ENCODE measurements around the gene C5orf58. TPM values are rescaled to one million over a fixed set of nuclear protein-coding genes. Genes with fewer than 3 reads are reported as not detected.

The C5orf58 gene
- total RNA-seq, 6 experiments from 2014 or later, result not detected

DNA sequence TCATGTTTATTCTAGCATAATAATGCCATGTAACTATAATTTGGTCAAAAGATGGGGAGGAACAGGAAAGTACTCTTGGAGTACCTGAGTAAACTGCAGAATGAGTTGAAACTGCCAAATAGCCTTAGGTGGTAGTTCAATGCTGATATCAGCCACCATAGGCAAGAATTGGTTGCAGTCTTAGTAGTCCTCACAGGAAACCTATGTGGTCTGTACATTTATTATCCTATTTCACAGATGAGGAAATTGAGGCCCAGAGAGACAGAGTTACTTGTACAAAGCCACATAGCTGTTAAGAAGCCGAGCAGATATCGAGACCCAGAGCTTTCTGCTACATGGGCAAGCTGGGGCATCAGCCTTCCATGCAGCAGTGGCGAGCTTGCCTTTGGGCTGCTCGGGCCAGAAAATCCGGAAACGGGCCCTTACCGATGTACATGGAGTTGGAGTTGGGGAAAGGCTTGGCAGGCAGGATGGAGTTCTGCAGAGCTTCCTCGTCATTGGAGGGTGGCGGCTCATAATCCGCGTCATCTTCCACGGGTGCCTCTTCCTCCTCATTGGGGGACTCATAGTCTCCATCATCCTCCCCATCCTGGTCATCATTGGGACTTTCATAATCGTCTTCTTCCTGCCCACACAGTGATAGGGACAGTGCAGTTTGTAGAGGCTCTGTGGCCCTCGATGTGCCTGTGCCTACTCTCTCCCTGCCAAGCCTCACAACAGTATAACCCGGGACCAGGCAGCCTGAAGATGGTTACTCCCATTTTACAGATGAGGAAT lies 37.7 kb downstream of the C5orf58 start:
- no peak for DNase-seq
- H3K9me3 Mint-ChIP-seq, result no peaks in the 10 kb centered on the region
- no peaks in the 10 kb centered on the region for H3K4me1 Mint-ChIP-seq (ENCODE audit: low read depth)
- H3K27ac Mint-ChIP-seq, result no peak overlapping the region
- peaks cover 8% of the 10 kb centered on the region for H3K27me3 Mint-ChIP-seq (ENCODE audit: insufficient read depth)
- TF ChIP-seq CTCF (IDR thresholded peaks at IDR 0.05), result no peak
- no peaks in the 10 kb centered on the region for H3K36me3 Mint-ChIP-seq (ENCODE audit: low read depth)
- H3K4me3 Mint-ChIP-seq, result no peak overlapping the region

GRCh38 chr5:170273968-170274710 lies 41.4 kb downstream of the C5orf58 start:
- no peak for DNase-seq
- no peak overlapping the region for H3K4me3 Mint-ChIP-seq
- no peak for TF ChIP-seq CTCF (IDR thresholded peaks at IDR 0.05)
- no peaks in the 10 kb centered on the region for H3K4me1 Mint-ChIP-seq (ENCODE audit: low read depth)
- peaks cover 8% of the 10 kb centered on the region for H3K27me3 Mint-ChIP-seq (ENCODE audit: insufficient read depth)
- no peak overlapping the region for H3K27ac Mint-ChIP-seq
- no peaks in the 10 kb centered on the region for H3K36me3 Mint-ChIP-seq (ENCODE audit: low read depth)
- H3K9me3 Mint-ChIP-seq, result no peaks in the 10 kb centered on the region; the same call in 1 of the 2 replicates

DNA sequence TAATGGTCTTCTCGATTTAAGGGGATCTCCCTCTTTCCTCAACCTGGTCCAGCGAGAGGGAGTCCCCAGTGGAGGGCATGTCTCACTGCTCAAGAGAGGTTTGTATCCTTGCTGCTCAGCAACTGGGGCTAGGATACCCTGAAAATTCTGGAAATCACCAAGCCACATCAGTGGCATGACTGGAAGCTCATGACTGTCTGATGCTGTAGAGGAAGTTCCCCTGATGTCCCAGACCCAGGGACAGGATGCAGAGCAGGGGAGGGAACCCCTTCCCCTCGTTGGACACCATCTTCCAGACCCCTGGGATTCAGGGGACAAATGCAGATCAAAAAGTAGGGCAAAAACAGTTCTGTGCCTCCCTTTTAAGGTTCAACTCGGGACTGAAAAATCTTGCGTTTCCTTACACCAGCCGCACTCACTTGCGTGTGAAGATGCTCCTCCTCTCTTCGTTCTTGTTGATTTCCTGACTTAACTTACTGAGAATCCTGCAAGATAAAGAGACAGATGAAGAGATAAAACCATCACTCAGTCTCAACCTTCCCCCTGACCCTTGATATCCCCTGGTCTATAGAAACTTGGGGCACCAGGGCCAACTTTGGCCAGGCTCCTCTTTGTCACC lies 42.7 kb downstream of the C5orf58 start:
- Mint-ChIP-seq H3K27ac (no peak overlapping the region), H3K4me3 (no peak overlapping the region)

DNA sequence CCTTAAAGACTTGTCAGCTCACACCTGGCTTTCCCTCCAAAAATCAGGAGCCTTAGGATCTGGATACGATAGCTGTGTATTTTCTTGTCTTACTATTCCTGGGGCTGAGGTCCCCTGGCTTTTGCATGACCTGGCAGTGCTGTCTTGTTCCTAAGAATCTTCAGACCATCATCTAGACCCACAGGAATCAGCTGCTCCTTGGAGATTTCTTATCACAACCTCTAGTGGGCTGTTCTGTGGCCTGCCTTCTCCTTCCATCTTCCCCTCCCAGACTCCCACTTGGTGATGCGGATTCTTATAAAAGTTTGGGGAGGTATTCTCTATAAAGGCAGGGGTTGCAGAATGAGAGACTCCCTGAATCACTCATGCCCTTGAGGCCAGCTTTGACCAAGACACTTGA lies 43.4 kb downstream of the C5orf58 start:
- Mint-ChIP-seq H3K27ac (no peak overlapping the region), H3K27me3 (ENCODE audit: insufficient read depth) (peaks cover 4% of the 10 kb centered on the region), H3K4me3 (no peak overlapping the region), H3K4me1 (ENCODE audit: low read depth) (no peaks in the 10 kb centered on the region), H3K9me3 (no peaks in the 10 kb centered on the region; the same call in 1 of the 2 replicates), H3K36me3 (ENCODE audit: low read depth) (no peaks in the 10 kb centered on the region)
- DNase-seq, result no peak
- no peak for TF ChIP-seq CTCF (IDR thresholded peaks at IDR 0.05)

More for the DNA sequence above, 42.7 kb downstream of the C5orf58 start:
- DNase-seq, result no peak
- Mint-ChIP-seq H3K9me3 (no peaks in the 10 kb centered on the region; the same call in 1 of the 2 replicates), H3K36me3 (ENCODE audit: low read depth) (no peaks in the 10 kb centered on the region), H3K4me1 (ENCODE audit: low read depth) (no peaks in the 10 kb centered on the region), H3K27me3 (ENCODE audit: insufficient read depth) (peaks cover 4% of the 10 kb centered on the region)
- no peak for TF ChIP-seq CTCF (IDR thresholded peaks at IDR 0.05)

GRCh38 chr5:170277867-170278281 lies 45.1 kb downstream of the C5orf58 start:
- no peaks in the 10 kb centered on the region for H3K4me1 Mint-ChIP-seq (ENCODE audit: low read depth)
- DNase-seq, result no peak
- no peak overlapping the region for H3K27ac Mint-ChIP-seq
- H3K27me3 Mint-ChIP-seq (ENCODE audit: insufficient read depth), result peaks cover 5% of the 10 kb centered on the region
- TF ChIP-seq CTCF (IDR thresholded peaks at IDR 0.05), result no peak
- no peaks in the 10 kb centered on the region for H3K36me3 Mint-ChIP-seq (ENCODE audit: low read depth)
- H3K9me3 Mint-ChIP-seq, result no peaks in the 10 kb centered on the region; the same call in 1 of the 2 replicates
- no peak overlapping the region for H3K4me3 Mint-ChIP-seq
